GM15510 (cell line): Measurements from ENCODE around the gene MYOCD.

Experiments used
- POLR2A ChIP-seq: IDR thresholded peaks from 3 replicates; pipeline ENCODE4 v1.6.1; 2011; ENCODE audit warnings: borderline replicate concordance; ENCODE audit not compliant: insufficient read length; ENCODE audit errors: extremely low read depth

MYOCD gene

DNA sequence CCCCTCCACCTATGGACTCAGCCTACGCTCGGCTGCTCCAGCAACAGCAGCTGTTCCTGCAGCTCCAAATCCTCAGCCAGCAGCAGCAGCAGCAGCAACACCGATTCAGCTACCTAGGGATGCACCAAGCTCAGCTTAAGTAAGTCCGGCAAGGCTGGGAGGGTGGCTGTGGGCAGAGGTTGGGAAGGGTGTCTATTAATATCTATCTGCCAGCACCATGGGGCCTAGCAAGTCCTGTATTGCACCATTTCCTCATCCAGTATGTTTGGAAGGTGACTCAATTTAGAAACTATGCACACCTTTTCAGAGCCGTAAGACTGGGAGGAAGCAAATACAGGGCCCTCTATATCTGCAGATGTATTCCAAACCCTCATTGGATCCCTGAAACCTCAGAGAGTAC lies 78.6 kb downstream of the MYOCD start:
- TF ChIP-seq POLR2A = no peak

DNA sequence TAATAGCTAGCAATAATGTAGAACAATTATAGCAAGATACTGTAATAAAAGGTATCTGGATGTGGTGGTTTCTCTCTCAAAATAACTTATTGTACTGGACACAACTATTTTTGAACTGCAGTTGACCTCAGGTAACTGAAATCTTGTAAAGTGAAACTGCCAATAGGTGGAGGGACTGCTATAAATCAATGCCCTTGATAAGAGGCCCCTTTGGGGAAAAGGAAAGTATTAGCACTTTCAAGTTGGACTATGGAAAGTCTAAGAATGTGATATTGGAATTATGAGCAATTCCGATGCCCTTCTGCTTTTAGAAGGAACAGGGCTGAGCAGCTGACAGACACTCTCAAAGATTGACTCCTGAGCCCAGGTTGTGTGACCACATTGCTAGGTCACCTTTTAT lies 79.1 kb downstream of the MYOCD start:
- no peak for TF ChIP-seq POLR2A

DNA sequence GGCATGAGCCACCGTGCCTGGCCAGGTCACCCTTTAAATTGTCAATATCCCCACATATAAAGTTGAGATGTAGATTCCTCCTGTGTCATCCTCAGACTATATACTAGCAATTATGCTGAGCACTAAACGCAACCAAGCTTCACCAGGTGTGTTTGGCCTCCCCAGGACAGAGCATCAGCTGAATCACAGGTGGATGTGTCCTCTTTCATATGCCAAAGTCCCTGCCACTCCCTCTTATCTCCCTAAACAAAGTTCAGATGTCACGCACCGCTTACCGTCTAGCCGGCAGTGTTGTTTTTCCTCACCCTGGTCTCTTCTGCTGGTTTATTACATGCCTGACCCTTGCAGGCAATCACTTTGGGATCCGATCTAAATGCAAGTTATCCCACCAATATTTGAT lies 79.8 kb downstream of the MYOCD start:
- TF ChIP-seq POLR2A = no peak

DNA sequence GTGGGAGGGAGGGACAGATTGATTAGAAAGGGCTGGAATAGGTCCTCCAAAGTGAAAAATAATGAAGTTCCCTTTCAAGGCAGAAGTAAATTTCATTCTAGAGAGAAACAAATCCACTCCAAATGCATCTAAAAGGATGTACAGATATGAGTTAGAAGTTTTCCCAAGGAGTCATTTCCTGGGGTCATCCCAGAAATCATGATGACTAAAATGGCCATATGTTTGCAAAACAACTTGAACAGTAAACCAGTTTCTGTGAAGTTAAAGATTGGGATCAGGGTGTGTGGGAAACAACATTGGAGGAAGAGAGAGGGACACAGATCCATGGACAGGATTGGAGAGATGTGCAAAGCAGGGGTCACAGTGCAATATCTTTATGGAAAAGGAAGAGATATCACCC lies 91.1 kb downstream of the MYOCD start:
- TF ChIP-seq POLR2A = no peak

DNA sequence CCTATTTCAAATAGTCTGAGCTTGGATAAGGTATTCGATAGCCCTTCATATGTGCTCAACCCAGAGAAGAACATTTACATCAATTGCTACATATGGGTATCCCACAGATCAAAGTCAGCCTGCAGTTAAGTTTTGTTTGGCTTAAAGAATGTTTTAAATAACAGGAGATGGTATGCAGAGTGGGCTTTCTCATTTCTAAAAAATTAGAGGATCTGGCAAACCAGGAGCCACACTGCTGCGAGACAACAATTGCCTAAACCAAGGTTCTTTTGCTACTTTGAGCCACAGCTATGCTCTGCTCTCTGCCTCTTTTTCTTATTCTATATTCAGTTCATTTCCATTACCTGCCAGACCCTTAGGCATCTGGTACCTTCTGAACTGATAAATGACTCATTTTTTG lies 93.4 kb downstream of the MYOCD start:
- no peak for TF ChIP-seq POLR2A

DNA sequence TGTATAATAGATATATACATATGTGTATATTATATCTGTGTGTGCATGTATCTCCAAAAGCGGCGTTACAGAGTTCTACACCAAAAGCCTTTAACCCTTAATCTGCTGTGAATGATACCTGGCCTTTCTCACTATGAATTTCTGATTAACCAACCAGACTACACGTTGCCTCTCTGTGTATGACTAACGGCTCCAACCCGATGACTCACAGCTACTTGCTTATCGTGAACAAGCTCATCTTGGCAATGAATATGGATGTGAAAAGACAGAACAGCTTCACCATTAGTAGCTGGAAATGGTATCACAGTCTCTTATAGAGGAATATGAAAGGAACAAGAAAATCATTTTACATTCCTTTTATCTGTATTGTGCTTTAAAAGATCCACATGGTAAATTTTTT lies 99.9 kb downstream of the MYOCD start:
- no peak for TF ChIP-seq POLR2A

DNA sequence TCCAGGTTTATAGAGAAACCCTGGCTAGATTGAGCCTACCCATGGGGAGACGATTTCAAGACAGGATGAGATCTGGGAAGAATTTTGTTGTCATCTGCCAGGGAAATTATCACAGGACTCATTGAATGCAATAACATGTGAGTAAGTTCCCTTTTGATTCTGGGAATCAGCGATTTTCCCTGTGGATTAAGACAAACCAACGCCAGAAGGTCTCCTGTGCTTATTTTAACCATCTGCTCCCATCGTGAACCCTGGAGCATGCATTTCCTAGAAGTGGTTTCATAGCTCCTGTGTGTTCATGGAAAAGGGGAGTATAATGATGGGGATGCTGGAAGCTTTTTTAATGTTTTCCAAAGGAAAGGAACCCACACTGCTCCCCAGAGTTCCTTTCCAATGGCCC lies 102.6 kb downstream of the MYOCD start:
- TF ChIP-seq POLR2A = no peak

DNA sequence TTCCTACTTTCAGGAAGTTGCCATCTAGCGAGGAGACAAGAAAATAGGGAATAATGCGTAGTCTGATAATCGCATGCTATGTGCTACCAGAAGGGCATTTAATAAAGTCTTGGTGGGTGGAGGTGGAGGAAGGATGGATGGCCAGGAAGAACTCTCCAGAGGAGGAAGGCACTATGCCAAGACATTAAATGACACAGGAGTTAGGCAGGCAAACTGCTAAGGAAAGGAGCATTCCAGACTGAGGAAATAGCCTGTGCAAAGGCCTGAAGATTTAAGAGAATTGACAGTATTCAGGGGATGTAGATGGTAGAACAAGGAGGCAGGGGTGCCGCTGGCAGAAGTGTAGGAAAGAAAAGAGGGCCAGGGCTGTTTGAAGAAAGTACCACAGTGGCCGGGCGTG lies 104.3 kb downstream of the MYOCD start:
- TF ChIP-seq POLR2A = no peak

DNA sequence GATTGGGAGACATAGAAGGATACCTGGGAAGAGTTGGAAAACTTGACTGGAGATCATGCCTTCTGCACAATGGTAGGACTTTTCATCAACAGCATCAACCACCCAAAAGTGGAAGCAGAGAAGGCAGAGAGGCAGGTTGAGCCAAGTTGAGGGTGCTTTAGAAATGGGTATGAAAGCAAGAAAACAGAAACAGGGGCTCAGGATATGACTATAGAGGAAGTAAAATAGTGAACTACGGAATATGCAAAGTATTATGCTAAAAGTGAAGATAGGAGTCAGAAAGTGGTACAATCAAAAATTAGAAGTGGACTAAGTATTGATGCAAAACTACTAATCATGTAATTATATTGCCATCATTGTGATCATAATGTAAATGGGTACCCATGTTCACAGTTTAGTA lies 107.5 kb downstream of the MYOCD start:
- no peak for TF ChIP-seq POLR2A

DNA sequence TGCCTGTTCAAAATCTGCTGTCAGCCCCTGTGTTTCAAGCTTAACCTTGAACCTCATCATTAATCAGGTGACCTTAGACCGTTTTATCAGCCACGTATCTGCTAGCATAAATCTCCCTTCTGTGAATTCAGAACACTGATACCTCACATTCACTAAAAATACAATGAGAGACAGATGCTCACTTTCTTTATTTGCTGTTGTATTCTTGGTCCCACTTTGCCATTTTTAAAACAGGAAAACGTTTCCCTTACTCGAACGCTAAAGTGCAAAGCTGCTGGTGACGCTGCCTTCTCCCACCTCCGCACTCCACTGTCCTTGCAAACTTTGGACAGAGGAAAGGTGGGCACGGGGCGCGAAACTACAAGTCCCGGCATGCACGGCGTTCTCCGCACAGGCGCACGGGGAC lies 123.4 kb downstream of the MYOCD start:
- no peak for TF ChIP-seq POLR2A

DNA sequence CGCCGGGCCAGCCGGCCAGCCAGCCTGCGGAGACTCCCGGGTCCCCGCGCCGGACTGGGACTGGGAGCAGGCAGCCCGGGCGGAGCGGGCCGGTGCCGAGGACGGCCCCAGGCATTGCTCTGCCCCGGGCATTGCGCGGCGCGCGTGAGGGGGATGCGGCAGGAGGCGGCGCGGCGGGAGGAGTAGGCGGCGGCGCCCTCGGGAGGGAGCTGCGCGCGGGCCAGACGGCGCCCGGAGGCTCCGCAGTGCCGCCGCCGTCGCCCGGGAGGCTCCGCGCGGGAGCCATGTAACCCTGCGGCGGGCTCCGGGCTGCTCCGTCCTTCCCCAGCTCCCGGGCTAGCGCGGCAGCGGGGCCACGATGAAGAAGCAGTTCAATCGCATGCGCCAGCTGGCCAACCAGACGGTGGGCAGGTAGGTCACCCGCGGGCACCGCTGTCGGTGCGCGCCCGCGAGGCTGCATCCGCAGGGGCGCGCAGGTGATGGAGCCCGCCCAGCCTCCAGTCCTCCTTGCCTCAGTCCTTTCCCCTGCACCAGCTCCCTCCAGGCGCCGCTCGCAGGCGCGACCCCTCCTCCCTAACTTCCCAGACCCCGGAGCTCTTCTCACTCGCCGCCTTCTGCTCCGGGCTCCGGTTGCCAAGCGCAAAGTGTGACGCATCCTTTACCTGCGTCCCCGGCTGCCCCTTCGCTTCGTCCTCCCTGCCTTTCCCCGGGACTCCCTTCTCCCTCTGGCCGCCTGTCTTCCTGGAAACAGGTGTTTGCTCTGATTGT lies 124.0 kb downstream of the MYOCD start, which contains the start of gene ARHGAP44:
ARHGAP44 (plus strand) TSS at position 18 of the 768 bp plus-strand sequence; CDS start at position 359, 341 bp downstream.
- TF ChIP-seq POLR2A = peak; percentile 50

DNA sequence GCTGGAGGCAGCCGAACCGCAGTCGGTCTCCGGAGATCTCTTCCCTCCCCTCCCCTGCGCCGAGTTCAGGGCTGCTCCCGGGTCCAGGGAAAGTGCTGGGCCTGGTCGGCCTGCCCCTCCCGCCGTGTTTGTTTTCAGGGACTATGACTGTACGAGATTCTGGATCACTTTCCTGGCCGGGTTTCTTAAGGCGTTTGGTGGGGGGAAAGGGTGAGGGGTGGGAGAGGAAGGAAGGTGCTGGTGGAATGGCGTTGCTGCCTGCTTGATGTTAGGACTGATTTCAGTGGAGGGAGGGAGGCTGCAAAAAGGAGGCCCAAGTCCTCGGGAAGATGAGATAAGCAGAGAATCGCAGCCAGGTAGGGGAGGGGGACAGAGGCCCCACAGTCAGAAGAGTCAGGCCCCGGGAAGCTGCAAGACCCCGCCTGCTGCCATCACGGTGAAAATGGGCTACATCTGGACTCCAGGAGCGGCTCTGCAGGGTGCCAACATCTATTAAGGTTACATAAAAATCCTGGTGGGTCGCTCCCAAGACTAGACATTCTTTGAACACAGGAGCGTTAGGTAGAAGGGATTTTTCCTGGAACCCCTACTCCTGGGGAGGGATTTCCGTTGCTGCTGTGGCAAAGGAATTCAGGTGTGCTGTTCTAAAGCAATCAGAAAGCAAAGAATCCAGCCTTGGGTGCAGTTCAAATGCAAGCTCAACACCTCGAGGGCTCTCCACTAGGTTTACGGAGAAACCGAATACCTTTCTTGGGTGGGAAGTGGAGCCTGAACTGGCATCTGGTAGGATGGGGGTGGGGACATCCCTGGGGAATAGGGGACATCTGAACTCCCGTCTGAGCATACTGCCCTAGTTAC lies 124.8 kb downstream of the MYOCD start:
- no peak for TF ChIP-seq POLR2A

DNA sequence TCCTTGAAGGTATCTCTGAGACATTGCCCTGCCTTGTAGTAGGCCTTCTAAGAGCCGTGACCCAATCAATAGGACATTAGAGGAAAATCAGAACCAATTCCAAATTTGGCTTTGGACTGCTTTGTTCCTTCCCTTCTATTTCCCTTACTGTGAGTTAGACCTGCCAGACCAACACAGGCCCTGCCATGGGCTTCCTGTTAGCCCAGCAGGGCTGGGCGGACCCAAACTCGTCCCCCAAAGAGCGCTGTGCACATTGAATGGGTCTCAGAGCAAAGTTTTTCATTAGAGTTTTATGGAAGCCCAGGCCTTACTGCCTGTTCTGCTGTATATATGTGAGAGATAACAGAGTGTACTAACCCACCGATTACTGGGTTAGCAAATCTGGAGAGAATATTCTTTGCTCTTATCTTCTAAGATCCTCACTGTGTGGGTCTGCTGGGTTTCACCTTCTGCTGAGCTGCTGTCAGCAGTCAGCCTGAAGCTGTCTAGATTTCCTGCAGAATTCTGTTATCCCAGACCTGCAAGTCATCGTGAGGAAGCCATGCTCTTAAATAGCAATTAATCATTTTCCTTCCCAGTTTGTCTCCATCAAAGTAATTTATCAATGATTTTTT lies 129.3 kb downstream of the MYOCD start:
- no peak for TF ChIP-seq POLR2A

DNA sequence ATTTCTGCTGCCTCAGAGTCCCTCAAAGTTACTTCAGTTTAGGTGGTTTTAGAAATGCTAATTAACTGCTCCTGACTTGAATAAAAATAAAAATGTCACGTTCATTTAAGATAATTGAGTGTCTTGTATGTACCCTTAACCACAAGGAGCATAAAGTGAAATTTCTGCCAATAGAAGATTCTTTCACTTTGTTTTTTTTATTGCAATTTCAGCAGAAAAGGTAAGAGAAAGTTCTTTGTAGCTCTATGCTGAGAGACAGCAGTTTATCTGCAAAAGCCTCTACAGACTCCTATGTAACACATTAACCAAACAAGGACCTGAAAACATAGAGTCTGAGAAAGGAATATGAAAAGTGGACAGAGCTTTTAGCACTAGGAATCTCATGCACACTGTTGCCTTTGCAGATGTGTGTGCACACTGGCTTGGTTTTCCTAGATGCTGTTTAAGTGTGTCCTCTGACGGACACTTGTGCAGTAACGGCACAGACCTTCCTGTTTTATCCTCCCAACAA lies 135.2 kb downstream of the MYOCD start:
- TF ChIP-seq POLR2A = no peak

DNA sequence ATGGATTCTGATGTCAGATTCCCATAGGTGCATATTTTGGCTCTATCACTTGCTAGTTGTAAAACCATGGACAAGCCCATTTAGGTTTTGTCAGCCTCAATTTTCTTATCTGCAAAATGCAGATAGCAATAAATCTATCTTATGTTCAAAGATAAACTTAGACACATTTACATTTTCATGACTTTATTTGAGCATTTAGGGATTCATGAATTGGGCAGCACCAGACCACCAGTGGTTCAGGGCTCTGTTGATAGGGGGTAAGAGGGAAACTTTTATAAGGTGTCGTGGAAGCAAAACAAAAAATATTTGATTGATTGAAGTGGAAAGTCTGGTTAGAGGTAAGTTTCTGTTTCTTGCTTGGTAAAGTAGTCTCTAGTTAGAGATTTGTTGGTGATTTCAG lies 140.9 kb downstream of the MYOCD start:
- no peak for TF ChIP-seq POLR2A
